ENCODE measurements around the gene ALDH2.

DNA sequence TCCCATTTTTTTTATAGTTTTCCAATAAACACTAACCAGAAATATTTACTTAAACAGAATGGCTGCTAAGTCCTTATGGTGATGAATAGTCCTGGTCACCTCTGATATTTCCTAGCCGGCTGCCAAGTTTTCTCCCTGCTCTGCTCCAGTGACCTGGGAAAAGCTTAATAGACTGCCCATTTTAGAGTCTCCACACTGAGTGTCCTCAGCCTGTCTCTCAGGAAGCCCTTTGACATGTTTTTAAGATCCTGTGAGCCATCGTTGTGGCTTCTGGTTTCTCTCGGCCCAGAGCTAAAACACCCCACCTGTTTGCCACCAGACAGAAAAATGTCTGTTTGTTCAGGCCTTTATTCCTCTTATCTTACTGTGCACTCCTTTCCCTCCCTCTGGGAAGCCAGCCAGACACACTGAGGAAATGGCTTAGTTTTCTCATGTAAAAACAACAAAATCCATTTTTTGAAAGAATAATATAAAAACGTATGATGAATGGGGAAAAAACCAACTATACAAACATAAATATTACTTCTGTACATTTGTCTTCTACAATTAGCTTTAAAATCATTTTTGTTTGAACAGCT, 25.4 kb upstream of the ALDH2 start:
- TF ChIP-seq EZH2 (IDR thresholded peaks at IDR 0.05; ENCODE audit: low read depth, low read length, severe bottlenecking) (no peak), JUND (IDR thresholded peaks at IDR 0.05; ENCODE audit: low read length) (no peak), PHF8 (conservative IDR thresholded peaks at IDR 0.05; ENCODE audit: low read depth, low read length) (no peak), JUN (IDR thresholded peaks at IDR 0.05; ENCODE audit: low read depth, low read length) (no peak), SP2 (IDR thresholded peaks at IDR 0.05; ENCODE audit: low read length) (no peak), YY1 (IDR thresholded peaks at IDR 0.05; ENCODE audit: low read depth, low read length) (no peak), GTF2F1 (IDR thresholded peaks at IDR 0.05; ENCODE audit: borderline replicate concordance, low read depth, low read length) (no peak), EP300 (IDR thresholded peaks at IDR 0.05; ENCODE audit: borderline replicate concordance in 1 of 2, low read depth in 2 of 2, low read length in 2 of 2) (no peak), RBBP5 (IDR thresholded peaks at IDR 0.05; ENCODE audit: borderline replicate concordance, low read depth, low read length) (no peak), POLR2A (IDR thresholded peaks at IDR 0.05; ENCODE audit: control extremely low read depth in 1 of 2, low read depth in 2 of 2, low read length in 2 of 2) (no peak), RAD21 (IDR thresholded peaks at IDR 0.05 in 1 of 2, conservative IDR thresholded peaks at IDR 0.05 in 1 of 2; ENCODE audit: low read depth in 2 of 2, low read length in 2 of 2) (no peak), GABPA (IDR thresholded peaks at IDR 0.05; ENCODE audit: borderline replicate concordance, insufficient read depth, low read length) (no peak)
- TF ChIP-seq, protein P1, sequence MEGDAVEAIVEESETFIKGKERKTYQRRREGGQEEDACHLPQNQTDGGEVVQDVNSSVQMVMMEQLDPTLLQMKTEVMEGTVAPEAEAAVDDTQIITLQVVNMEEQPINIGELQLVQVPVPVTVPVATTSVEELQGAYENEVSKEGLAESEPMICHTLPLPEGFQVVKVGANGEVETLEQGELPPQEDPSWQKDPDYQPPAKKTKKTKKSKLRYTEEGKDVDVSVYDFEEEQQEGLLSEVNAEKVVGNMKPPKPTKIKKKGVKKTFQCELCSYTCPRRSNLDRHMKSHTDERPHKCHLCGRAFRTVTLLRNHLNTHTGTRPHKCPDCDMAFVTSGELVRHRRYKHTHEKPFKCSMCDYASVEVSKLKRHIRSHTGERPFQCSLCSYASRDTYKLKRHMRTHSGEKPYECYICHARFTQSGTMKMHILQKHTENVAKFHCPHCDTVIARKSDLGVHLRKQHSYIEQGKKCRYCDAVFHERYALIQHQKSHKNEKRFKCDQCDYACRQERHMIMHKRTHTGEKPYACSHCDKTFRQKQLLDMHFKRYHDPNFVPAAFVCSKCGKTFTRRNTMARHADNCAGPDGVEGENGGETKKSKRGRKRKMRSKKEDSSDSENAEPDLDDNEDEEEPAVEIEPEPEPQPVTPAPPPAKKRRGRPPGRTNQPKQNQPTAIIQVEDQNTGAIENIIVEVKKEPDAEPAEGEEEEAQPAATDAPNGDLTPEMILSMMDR (IDR thresholded peaks at IDR 0.05; ENCODE audit: control extremely low read depth in 1 of 3, insufficient read depth in 1 of 3, low read depth in 1 of 3, low read length in 3 of 3) = no peak
